ENCODE measurements around the gene KDELR3.

KDELR3 gene

GRCh38 chr22:38427465-38427864 is 40.4 kb upstream of the KDELR3 start:
- CTCF ChIA-PET: no interaction called here

GRCh38 chr22:38427940-38428339 is 40.0 kb upstream of the KDELR3 start:
- Histone ChIP-seq H3K4me1 (ENCODE audit: control insufficient read depth, insufficient read depth, low read length) (no peaks in the 10 kb centered on the region), H3K36me3 (ENCODE audit: control insufficient read depth in 2 of 2, insufficient read depth in 1 of 2, low read length in 2 of 2) (peaks cover 0 to 8% of the 10 kb centered on the region in 2 experiments; a peak in 1 of 3 replicates), H3K9me3 (ENCODE audit: control insufficient read depth, insufficient read depth, low read depth, low read length) (no peaks in the 10 kb centered on the region), H3K4me3 (ENCODE audit: low read depth, low read length) (no peak overlapping the region), H3K27ac (ENCODE audit: extremely low read depth, low read depth, low read length) (no peak overlapping the region)
- POLR2A ChIA-PET: no interaction called here
- CTCF ChIA-PET: no interaction called here
- TF ChIP-seq BCL6B (tag by site-specific recombination; IDR thresholded peaks at IDR 0.05): no peak
- TF ChIP-seq SCRT2 (tag by site-specific recombination; IDR thresholded peaks at IDR 0.05): peak; percentile 33; the same call in 1 of the 2 replicates
- no peak for TF ChIP-seq ZFHX2 (tag by site-specific recombination; conservative IDR thresholded peaks at IDR 0.05)
- no peak for TF ChIP-seq ZNF148 (tag by site-specific recombination; IDR thresholded peaks at IDR 0.05; ENCODE audit: borderline replicate concordance)

More at GRCh38 chr22:38427465-38427864, 40.4 kb upstream of the KDELR3 start:
- POLR2A ChIA-PET: no interaction called here
- Histone ChIP-seq H3K4me3 (ENCODE audit: low read depth, low read length) (no peak overlapping the region), H3K36me3 (ENCODE audit: control insufficient read depth in 2 of 2, insufficient read depth in 1 of 2, low read length in 2 of 2) (peaks cover 0 to 8% of the 10 kb centered on the region in 2 experiments; a peak in 1 of 3 replicates), H3K9me3 (ENCODE audit: control insufficient read depth, insufficient read depth, low read depth, low read length) (no peaks in the 10 kb centered on the region), H3K4me1 (ENCODE audit: control insufficient read depth, insufficient read depth, low read length) (no peaks in the 10 kb centered on the region), H3K27ac (ENCODE audit: extremely low read depth, low read depth, low read length) (no peak overlapping the region)
- no peak for TF ChIP-seq ZNF747 (tag by site-specific recombination; IDR thresholded peaks at IDR 0.05)
- no peak for TF ChIP-seq INSM2 (tag by site-specific recombination; IDR thresholded peaks at IDR 0.05)
- no peak for TF ChIP-seq ZNF658 (tag by site-specific recombination; IDR thresholded peaks at IDR 0.05)
- TF ChIP-seq ZNF623 (tag by site-specific recombination; IDR thresholded peaks at IDR 0.05): no peak
- TF ChIP-seq ZSCAN4 (tag by site-specific recombination; IDR thresholded peaks at IDR 0.05): no peak
- TF ChIP-seq ZNF302 (tag by site-specific recombination; IDR thresholded peaks at IDR 0.05; ENCODE audit: low read depth): no peak
- no peak for TF ChIP-seq ZNF157 (tag by site-specific recombination; IDR thresholded peaks at IDR 0.05)
- no peak for TF ChIP-seq ZNF211 (tag by site-specific recombination; IDR thresholded peaks at IDR 0.05; ENCODE audit: low read depth)
- TF ChIP-seq ZNF580 (tag by site-specific recombination; IDR thresholded peaks at IDR 0.05): no peak
- no peak for TF ChIP-seq BCL11A (tag by site-specific recombination; IDR thresholded peaks at IDR 0.05; ENCODE audit: low read depth)
- no peak for TF ChIP-seq HOXD13 (CRISPR knock-in tag; IDR thresholded peaks at IDR 0.05; ENCODE audit: borderline replicate concordance)
- no peak for TF ChIP-seq ZNF362 (tag by site-specific recombination; IDR thresholded peaks at IDR 0.05)

Data from HEK293 (cell line).